Large intestine (tissue), 3 donors: Measurements from ENCODE around the gene MRC2. TPM values are rescaled to one million over a fixed set of nuclear protein-coding genes. Genes with fewer than 3 reads are reported as not detected.
"Not testable (repeated sequence)": the region's sequence is repeated elsewhere in the genome, so short reads cannot be mapped to it uniquely, and the experiment has no call there.

Experiments used
- DNase-seq, 2 donors: peaks; one replicate each; pipeline versions ENCODE4 v3.0.0 to v3.0.0-alpha.2; 2013
- H3K27ac ChIP-seq: one replicate; pipeline ENCODE4 v1.5.1; 2013; ENCODE audit warnings: low read length
- H3K27me3 ChIP-seq: 2 replicates; pipeline ENCODE4 v1.6.1; 2013; ENCODE audit warnings: low read length; ENCODE audit not compliant: control insufficient read depth, insufficient read depth
- H3K36me3 ChIP-seq: 2 replicates; pipeline ENCODE4 v1.6.1; 2013; ENCODE audit warnings: low read length; ENCODE audit not compliant: control insufficient read depth, insufficient read depth
- H3K4me1 ChIP-seq: one replicate; pipeline ENCODE4 v1.6.1; 2013; ENCODE audit warnings: low read length; ENCODE audit not compliant: control insufficient read depth, insufficient read depth
- H3K4me3 ChIP-seq: one replicate; pipeline ENCODE4 v1.5.1; 2013; ENCODE audit warnings: low read length
- H3K9me3 ChIP-seq: one replicate; pipeline ENCODE4 v1.6.1; 2013; ENCODE audit warnings: mild to moderate bottlenecking, low read depth, low read length, moderate library complexity; ENCODE audit not compliant: control insufficient read depth
- WGBS: methylation state at CpG from one replicate; pipeline ENCODE4 v1.1.5; 2013; ENCODE audit warnings: low lambda C conversion rate; ENCODE audit not compliant: insufficient coverage; 5-methylcytosine and 5-hydroxymethylcytosine counted together
- polyA plus RNA-seq: library from polyadenylated mRNA; unstranded; fragments of 120-200 nt; gene quantifications from one replicate; pipeline ENCODE4 v1.2.1, GENCODE V29; 2013

Gene MRC2
- polyA plus RNA-seq, 1 donor: 20.1 TPM

DNA sequence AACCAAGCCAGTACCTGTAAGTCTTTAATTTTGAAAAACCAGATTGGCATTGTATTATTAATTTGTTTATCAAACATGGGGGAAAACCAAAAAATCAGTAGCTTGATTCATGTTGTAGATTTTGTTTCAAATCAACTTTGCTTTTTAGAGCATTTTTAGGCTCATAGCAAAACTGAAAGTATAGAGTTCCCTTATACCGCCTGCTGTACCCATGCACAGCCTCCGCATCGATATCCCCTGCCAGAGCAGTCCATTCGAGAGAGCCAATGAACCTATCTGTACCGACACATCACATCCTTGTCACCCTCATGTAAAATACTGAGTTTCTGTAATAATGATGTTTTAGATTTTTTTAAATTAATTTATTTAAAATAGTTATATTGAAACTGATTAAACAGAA lies 16.2 kb upstream of the MRC2 start:
- no peak overlapping the region for H3K4me3 ChIP-seq
- H3K27ac ChIP-seq: no peak overlapping the region
- no peaks in the 10 kb centered on the region for H3K27me3 ChIP-seq
- H3K4me1 ChIP-seq: no peaks in the 10 kb centered on the region
- peaks cover 66% of the 10 kb centered on the region for H3K36me3 ChIP-seq
- 100% methylated on average over 2 of the region's 5 CpGs for WGBS
- no peak for DNase-seq
- no peaks in the 10 kb centered on the region for H3K9me3 ChIP-seq

DNA sequence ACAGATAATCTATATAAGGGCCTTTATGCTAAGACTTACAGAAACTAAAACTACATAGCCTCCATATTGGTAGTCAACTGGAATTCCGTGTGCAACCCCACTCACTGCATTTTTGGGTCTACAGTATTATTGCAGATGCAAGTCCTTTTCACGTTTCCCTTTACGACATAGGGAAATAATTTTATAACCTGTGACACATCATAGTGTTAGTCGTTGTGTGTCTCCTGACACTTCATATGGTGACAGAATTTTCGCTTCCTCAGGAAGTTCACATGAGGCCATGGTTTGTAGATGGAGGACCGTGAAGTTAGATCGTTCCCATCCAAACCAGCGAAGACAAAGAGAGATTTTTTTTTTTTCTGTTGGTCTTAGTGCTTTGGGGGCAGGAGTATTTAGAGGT lies 15.7 kb upstream of the MRC2 start:
- no peaks in the 10 kb centered on the region for H3K27me3 ChIP-seq
- H3K9me3 ChIP-seq: no peaks in the 10 kb centered on the region
- no peak for DNase-seq
- no peaks in the 10 kb centered on the region for H3K4me1 ChIP-seq
- peaks cover 62% of the 10 kb centered on the region for H3K36me3 ChIP-seq
- no peak overlapping the region for H3K27ac ChIP-seq
- WGBS: 100% methylated on average over 1 of the region's 8 CpGs
- H3K4me3 ChIP-seq: no peak overlapping the region

DNA sequence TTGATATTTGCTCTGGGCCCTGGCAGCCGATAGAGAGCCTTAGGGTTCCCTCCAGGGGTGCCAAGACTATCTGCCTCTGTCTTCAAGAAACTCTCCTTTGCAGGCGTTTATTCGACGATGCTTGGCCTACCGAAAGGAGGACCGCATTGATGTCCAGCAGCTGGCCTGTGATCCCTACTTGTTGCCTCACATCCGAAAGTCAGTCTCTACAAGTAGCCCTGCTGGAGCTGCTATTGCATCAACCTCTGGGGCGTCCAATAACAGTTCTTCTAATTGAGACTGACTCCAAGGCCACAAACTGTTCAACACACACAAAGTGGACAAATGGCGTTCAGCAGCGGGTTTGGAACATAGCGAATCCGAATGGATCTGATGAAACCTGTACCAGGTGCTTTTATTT lies 15.2 kb upstream of the MRC2 start:
- not testable (repeated sequence) for H3K4me3 ChIP-seq, H3K27ac ChIP-seq, DNase-seq, H3K9me3 ChIP-seq, H3K4me1 ChIP-seq, H3K27me3 ChIP-seq
- WGBS: no CpG with 5 or more reads among the region's 12 CpGs
- peaks cover 62% of the 10 kb centered on the region for H3K36me3 ChIP-seq

DNA sequence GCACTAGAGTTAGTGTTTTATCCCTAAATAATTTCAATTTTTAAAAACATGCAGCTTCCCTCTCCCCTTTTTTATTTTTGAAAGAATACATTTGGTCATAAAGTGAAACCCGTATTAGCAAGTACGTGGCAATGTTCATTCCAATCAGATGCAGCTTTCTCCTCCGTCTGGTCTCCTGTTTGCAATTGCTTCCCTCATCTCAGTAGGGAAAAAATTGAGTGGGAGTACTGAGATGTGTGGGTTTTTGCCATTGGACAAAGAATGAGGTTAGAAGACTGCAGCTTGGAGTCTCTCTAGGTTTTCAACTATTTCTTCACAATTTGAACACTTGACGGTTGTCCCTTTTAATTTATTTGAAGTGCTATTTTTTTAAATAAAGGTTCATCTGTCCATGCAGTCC lies 14.4 kb upstream of the MRC2 start:
- not testable (repeated sequence) for H3K4me3 ChIP-seq, H3K27me3 ChIP-seq, H3K4me1 ChIP-seq, H3K27ac ChIP-seq, DNase-seq, H3K9me3 ChIP-seq
- H3K36me3 ChIP-seq: peaks cover 54% of the 10 kb centered on the region
- 100% methylated on average over 2 of the region's 4 CpGs for WGBS

DNA sequence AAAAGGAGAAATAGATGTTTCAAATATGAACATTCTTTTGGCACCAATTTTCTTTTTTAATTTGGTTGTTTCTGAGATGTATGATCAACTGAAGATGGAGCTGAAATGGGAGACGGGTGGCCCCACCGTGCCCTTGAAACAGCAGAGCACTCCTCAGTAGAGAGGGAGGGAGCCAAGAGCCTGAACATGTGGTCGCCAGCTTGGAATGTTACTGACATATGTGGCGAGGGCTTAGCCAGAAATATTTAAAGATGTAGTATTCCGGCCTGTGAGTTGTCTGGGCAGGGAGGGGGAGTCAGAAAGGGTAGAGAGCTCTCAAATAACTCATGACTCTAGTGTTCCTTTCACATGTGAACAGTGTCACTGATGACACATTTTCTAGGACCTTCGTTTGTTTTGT lies 13.3 kb upstream of the MRC2 start:
- no peaks in the 10 kb centered on the region for H3K27me3 ChIP-seq
- H3K4me1 ChIP-seq: no peaks in the 10 kb centered on the region
- no peak overlapping the region for H3K4me3 ChIP-seq
- H3K36me3 ChIP-seq: peaks cover 46% of the 10 kb centered on the region
- no peaks in the 10 kb centered on the region for H3K9me3 ChIP-seq
- H3K27ac ChIP-seq: no peak overlapping the region
- no peak for DNase-seq
- WGBS: 80% methylated on average over 1 of the region's 6 CpGs

- Histone ChIP-seq H3K27ac (no peak overlapping the region), H3K9me3 (no peaks in the 10 kb centered on the region), H3K27me3 (no peaks in the 10 kb centered on the region), H3K36me3 (peaks cover 36% of the 10 kb centered on the region), H3K4me3 (no peak overlapping the region), H3K4me1 (no peaks in the 10 kb centered on the region)
- no CpG with 5 or more reads among the region's 4 CpGs for WGBS
- no peak for DNase-seq
Measured at GRCh38 chr17:62615503-62615902, 12.0 kb upstream of the MRC2 start.

DNA sequence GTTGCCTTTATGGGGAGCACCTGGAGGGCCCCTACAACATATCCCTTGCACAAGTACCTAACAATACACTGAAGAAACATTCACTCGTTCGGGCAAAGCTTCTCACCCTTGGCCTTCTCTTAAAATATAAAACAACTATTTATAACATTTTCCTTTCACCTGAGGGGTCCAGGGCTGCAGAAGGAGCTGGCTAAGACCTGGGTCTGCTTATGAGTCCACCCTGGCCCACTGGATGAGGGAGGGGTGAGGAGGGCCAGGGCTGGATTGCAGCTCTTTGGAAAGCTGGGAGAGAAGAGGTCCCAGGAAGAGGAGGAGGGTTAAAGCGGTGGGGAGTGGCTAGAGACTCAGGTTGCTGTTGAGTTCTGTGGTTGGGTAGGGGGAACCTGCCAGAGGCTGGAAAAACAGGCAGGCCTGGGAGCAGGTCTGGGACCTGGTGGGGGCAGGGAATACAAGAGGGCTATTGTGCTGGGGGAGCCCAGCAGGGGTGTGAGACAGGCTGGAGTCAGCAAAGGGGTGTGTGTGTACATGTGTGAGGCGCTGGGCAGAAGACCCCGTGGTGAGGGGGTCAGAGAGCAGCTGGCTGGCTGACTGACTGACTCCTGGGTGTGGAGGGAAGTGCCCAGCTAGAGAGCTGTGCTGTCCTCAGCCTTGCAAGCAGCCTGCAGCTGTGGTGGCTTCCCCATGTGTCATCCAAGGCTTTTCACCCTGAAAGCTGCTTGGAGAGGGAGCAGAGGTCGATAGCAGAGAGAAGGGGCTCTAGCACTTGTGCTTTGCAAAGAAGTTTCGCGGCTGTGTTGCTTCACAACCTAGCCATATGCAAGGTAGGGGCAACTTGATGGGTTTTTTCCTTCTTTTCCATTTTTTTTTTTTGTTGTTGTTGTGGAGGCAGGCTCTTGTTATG lies 10.2 kb upstream of the MRC2 start:
- Histone ChIP-seq H3K27ac (no peak overlapping the region), H3K27me3 (no peaks in the 10 kb centered on the region), H3K9me3 (no peaks in the 10 kb centered on the region), H3K4me3 (no peak overlapping the region), H3K4me1 (no peaks in the 10 kb centered on the region), H3K36me3 (peaks cover 22% of the 10 kb centered on the region)
- WGBS: no CpG with 5 or more reads among the region's 8 CpGs
- no peak for DNase-seq

GRCh38 chr17:62617894-62618472 lies 9.5 kb upstream of the MRC2 start:
- Histone ChIP-seq H3K4me3 (no peak overlapping the region), H3K27me3 (no peaks in the 10 kb centered on the region), H3K27ac (no peak overlapping the region), H3K9me3 (no peaks in the 10 kb centered on the region), H3K36me3 (peaks cover 21% of the 10 kb centered on the region), H3K4me1 (no peaks in the 10 kb centered on the region)
- DNase-seq: no peak
- no CpG with 5 or more reads among the region's 6 CpGs for WGBS

GRCh38 chr17:62618647-62619416 lies 8.6 kb upstream of the MRC2 start:
- peaks cover 21% of the 10 kb centered on the region for H3K36me3 ChIP-seq
- DNase-seq: no peak
- no peaks in the 10 kb centered on the region for H3K27me3 ChIP-seq
- no peak overlapping the region for H3K27ac ChIP-seq
- no peak overlapping the region for H3K4me3 ChIP-seq
- no peaks in the 10 kb centered on the region for H3K9me3 ChIP-seq
- WGBS: no CpG with 5 or more reads among the region's 17 CpGs
- H3K4me1 ChIP-seq: no peaks in the 10 kb centered on the region

DNA sequence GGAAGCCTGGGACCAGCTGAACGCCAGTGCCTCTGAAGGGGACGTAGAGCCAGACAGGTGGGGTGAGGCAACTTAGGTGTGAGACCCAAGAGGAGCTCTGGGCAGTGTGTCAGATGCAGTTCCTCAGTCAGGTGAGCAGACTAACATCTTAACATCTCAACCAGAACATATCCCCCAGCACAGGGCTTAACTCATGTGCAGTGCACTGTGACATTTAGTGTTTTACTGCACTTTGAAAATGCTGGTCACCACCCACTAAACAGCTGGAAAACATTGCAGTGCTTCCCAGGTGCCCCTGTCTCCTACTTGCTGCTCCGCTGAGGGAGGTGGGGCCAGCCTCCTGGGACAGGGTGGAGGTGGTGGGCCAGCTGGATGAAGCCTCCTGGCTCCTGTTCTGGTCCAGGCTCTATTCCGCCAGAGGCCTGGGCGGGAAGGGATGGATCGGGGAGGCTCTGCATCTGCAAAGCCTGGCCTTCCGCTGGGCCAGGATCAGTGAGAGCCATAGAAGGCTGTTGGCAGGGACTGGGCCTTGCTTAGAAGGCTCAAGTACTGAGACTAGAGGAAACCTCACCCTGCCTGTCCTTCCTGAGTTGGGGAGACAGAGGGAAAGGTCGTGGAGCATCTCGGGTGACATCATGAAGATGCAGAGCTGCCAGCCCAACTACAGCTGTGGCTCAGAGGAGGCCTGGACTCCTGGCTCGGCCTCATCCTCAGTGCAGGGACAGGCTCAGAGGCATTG lies 7.9 kb upstream of the MRC2 start:
- WGBS: no CpG with 5 or more reads among the region's 10 CpGs
- H3K27ac ChIP-seq: no peak overlapping the region

More for the DNA sequence above, 7.9 kb upstream of the MRC2 start:
- no peaks in the 10 kb centered on the region for H3K27me3 ChIP-seq
- H3K4me1 ChIP-seq: no peaks in the 10 kb centered on the region
- no peak overlapping the region for H3K4me3 ChIP-seq
- H3K36me3 ChIP-seq: peaks cover 17% of the 10 kb centered on the region
- no peaks in the 10 kb centered on the region for H3K9me3 ChIP-seq
- DNase-seq: no peak
